Left ventricle myocardium inferior (tissue), 1 donor: ENCODE data around the gene ZCCHC24. TPM values are rescaled to one million over a fixed set of nuclear protein-coding genes. Genes with fewer than 3 reads are reported as not detected.

Source experiments
- DNase-seq: peaks from one replicate; pipeline ENCODE4 v3.0.0-alpha.2; 2020
- H3K27ac ChIP-seq: fragments of 200-600 bp; replicated peaks from 2 replicates; pipeline ENCODE4 v1.8.0; 2021
- H3K27me3 ChIP-seq: fragments of 200-600 bp; 2 replicates; pipeline ENCODE4 v1.8.0; 2021; ENCODE audit warnings: low read depth
- H3K36me3 ChIP-seq: fragments of 200-600 bp; 2 replicates; pipeline ENCODE4 v1.8.0; 2021
- H3K4me1 ChIP-seq: fragments of 200-600 bp; 2 replicates; pipeline ENCODE4 v1.8.0; 2021
- H3K4me3 ChIP-seq: fragments of 200-600 bp; 2 replicates; pipeline ENCODE4 v1.8.0; 2021; ENCODE audit warnings: mild to moderate bottlenecking, moderate library complexity
- H3K9me3 ChIP-seq: fragments of 200-600 bp; replicated peaks from 2 replicates; pipeline ENCODE4 v1.8.0; 2021
- intact Hi-C: fragments of 100-400 bp; cut with micrococcal nuclease; formaldehyde crosslinking; loops from one replicate; pipeline ENCODE4 v1.11.0; 2022
- total RNA-seq: library from RNA; stranded (reverse); fragmentation: NEBNext Ultra II Directional; extraction: Animal tissue kit (Norgen Biotek cat#: 25700); gene quantifications from one replicate; pipeline ENCODE4 v1.2.1, GENCODE V29; 2021
- TF ChIP-seq, protein P1 (sequence below): fragments of 200-600 bp; IDR thresholded peaks from 2 replicates; pipeline ENCODE4 v1.8.0; 2021; ENCODE audit warnings: antibody characterized with exemption, mild to moderate bottlenecking, borderline replicate concordance
- donor health status: DM: no; HTN: yes; CAD: no; lungs with severe emphysema.

ZCCHC24 gene
- total RNA-seq, 1 donor from 2014 or later = 47.5 TPM

DNA sequence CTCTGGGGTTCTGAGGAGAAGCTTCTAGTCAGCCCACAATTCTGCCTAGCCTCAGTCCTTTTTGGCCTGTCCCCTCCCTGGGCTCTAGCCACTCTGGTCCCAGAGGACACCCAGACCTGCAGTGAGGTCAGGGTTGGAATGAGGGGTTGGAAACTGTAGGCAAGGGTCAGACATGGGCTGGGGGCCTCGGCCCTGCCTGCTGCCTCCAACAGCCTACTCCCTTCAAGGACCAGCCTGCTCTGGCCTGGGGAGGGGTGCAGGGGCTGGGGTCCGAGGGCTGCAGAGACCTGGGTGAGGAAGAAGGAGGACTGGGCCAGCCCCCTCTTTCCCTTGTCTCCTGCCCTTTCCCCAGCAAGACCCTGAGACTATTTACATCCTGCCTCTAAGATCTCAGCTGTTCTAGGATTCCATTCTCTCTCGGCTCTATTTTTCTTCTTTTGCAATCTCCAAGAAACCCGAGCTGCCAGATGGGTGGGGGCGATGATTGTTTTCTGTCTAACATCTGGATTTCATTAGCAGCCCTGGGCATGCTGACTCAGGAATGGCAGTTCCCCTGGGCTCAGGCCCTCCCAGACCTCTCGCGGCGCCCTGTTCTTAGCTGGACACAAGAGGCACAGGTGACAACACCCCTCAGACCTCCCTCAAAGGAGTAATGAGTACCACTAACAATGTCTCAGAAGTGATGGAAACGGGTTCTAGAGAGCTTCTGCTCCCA is 23.1 kb downstream of the ZCCHC24 start:
- peak overlapping the region; percentile 74 for H3K27ac ChIP-seq
- H3K36me3 ChIP-seq = peaks cover 22% of the 10 kb centered on the region
- H3K9me3 ChIP-seq = no peaks in the 10 kb centered on the region
- H3K27me3 ChIP-seq = no peaks in the 10 kb centered on the region
- intact Hi-C loops = no loop called here
- peak; percentile 67 for DNase-seq
- H3K4me1 ChIP-seq = peaks cover 26% of the 10 kb centered on the region
- no peak overlapping the region for H3K4me3 ChIP-seq
- TF ChIP-seq, protein P1, sequence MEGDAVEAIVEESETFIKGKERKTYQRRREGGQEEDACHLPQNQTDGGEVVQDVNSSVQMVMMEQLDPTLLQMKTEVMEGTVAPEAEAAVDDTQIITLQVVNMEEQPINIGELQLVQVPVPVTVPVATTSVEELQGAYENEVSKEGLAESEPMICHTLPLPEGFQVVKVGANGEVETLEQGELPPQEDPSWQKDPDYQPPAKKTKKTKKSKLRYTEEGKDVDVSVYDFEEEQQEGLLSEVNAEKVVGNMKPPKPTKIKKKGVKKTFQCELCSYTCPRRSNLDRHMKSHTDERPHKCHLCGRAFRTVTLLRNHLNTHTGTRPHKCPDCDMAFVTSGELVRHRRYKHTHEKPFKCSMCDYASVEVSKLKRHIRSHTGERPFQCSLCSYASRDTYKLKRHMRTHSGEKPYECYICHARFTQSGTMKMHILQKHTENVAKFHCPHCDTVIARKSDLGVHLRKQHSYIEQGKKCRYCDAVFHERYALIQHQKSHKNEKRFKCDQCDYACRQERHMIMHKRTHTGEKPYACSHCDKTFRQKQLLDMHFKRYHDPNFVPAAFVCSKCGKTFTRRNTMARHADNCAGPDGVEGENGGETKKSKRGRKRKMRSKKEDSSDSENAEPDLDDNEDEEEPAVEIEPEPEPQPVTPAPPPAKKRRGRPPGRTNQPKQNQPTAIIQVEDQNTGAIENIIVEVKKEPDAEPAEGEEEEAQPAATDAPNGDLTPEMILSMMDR = no peak

DNA sequence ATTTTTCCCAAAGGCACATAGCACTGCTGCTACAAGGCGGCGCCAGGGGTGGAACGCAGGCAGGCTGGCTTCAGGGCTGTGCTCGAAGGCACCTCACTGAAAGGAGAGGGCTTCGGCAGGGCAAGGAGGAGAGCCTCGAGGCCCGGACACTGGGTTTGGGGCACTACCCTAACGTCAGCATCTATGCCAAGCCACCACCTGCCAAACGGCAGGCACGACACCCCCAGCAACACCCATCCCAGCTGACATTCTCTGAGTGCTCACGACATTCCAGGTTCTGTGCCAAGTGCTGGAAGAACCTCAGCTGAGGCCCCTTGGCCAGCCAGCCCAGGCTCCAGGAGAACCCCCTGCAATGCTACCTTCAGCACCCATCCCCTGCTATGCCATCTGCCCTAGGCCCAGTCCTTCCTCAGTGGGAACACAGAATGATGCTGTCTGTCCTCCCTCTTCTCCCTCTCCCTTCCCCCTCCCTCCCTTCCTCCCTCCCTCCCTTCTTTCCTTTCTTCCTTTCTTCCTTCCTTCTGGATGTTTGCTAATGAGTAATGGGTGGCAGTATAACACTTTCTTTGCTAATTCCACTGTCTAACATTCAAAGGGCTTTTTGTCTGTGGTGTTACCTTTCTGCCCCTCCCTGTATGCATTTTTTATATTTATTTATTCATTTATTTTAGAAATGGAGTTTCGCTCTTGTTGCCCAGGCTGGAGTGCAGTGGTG is 24.3 kb downstream of the ZCCHC24 start:
- Histone ChIP-seq H3K36me3 (peaks cover 29% of the 10 kb centered on the region), H3K27ac (peak overlapping the region; percentile 74), H3K27me3 (no peaks in the 10 kb centered on the region), H3K9me3 (no peaks in the 10 kb centered on the region), H3K4me3 (no peak overlapping the region), H3K4me1 (peaks cover 26% of the 10 kb centered on the region)
- intact Hi-C loops = no loop called here
- TF ChIP-seq, protein P1 = no peak
- DNase-seq = peak; percentile 21

DNA sequence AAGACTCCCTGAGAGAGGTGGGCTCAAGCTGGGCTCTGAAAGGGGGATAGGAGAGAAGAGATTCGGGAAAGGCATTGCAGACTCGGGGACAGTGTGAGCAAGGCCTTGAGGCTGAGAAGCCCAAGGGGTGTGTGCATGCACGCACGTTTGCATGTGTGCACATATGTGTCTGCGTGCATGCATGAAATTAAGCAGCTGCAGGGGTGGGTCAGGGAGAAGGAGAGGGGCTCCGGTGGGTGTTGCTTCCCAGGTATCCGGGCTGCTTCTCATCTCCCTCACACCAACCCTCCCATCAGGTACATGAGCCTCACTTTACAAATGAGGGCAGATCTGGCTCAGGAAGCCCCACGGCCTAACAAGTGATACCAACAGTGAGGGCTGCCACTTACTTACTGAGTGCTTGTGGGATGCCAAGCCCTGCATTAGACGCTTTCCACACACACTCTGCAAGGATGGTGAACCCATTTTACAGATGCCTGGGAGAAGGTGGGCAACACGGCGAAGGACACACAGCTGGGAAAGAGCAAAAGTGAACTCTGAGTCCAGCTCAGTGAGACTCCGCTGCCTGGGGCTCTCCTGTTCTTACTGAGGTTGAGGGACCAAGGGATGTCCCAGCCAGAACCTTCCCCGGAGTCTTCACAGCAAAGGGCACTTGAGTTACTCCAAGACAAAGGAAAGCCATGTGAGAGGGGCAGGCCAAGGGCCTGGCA is 26.4 kb downstream of the ZCCHC24 start:
- H3K9me3 ChIP-seq = no peaks in the 10 kb centered on the region
- no peaks in the 10 kb centered on the region for H3K27me3 ChIP-seq
- DNase-seq = no peak
- peak overlapping the region; percentile 40 for H3K27ac ChIP-seq
- intact Hi-C loops = no loop called here
- H3K4me3 ChIP-seq = no peak overlapping the region
- peaks cover 6% of the 10 kb centered on the region for H3K4me1 ChIP-seq
- TF ChIP-seq, protein P1 = no peak
- H3K36me3 ChIP-seq = peaks cover 30% of the 10 kb centered on the region

DNA sequence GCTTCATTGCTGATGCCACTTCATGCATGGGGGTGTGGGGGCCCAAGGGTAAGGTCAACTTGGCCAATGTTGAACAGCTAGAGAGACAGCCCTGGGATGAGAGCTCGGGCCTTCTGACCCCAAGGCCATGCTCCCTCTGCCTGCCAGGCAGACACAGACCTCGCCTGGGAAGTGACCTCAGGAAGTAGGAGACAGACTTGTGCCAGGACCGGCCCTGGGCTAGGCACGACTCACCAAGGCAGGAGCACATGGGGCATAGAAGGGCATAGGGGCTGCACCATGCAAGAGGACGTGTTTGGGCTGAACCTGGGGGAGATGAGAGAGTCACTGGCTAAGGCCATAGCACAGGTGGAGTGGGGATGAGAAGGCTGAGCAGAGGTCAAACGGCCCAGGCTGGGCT is 27.1 kb downstream of the ZCCHC24 start:
- TF ChIP-seq, protein P1 = no peak
- H3K27ac ChIP-seq = peak overlapping the region; percentile 11
- H3K4me1 ChIP-seq = no peaks in the 10 kb centered on the region
- no peak overlapping the region for H3K4me3 ChIP-seq
- H3K27me3 ChIP-seq = no peaks in the 10 kb centered on the region
- H3K9me3 ChIP-seq = no peaks in the 10 kb centered on the region
- DNase-seq = peak; percentile 13
- intact Hi-C loops = no loop called here
- peaks cover 30% of the 10 kb centered on the region for H3K36me3 ChIP-seq

DNA sequence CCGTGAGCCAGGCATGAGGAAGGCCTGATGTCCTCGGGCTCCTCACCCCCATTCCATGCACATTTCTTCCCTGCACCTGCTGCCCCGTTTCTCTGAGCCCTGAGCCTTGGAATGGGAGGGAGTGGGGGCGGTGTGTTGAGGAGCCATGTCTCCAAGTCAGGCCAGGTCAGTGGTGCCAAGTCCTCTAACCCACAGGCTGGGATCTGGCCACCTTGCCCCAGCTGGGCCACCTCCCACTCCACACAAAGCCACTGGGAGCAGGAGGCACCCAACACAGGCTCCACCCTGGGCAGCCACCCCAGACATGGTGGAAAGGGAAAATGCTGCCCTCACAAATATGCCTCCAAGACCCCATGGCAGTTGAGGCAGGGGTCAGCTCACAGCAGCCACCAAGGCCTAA is 27.7 kb downstream of the ZCCHC24 start:
- Histone ChIP-seq H3K36me3 (peaks cover 30% of the 10 kb centered on the region), H3K4me1 (no peaks in the 10 kb centered on the region), H3K27me3 (no peaks in the 10 kb centered on the region), H3K4me3 (no peak overlapping the region), H3K27ac (peak overlapping the region; percentile 11), H3K9me3 (no peaks in the 10 kb centered on the region)
- peak; percentile 11 for DNase-seq
- TF ChIP-seq, protein P1 = no peak
- intact Hi-C loops = no loop called here
